WERI-Rb-1 (cell line): ENCODE measurements around the gene SPSB4.

Experiments
- DNase-seq: peaks from one replicate; pipeline ENCODE4 v3.0.0-alpha.2; 2020
- H3K27ac ChIP-seq: fragments of 250-450 bp; sonication (Bioruptor Pico); 2 replicates; pipeline ENCODE4 v1.5.1; 2020; ENCODE audit warnings: mild to moderate bottlenecking, moderate library complexity
- H3K27me3 ChIP-seq: fragments of 250-450 bp; sonication (Bioruptor Pico); 2 replicates; pipeline ENCODE4 v1.5.1; 2021; ENCODE audit warnings: mild to moderate bottlenecking, low read depth, moderate library complexity; ENCODE audit not compliant: insufficient read depth, severe bottlenecking
- H3K36me3 ChIP-seq: fragments of 250-450 bp; sonication (Bioruptor Pico); 2 replicates; pipeline ENCODE4 v1.5.1; 2020; ENCODE audit warnings: mild to moderate bottlenecking, moderate library complexity
- H3K4me3 ChIP-seq: 2 replicates; pipeline ENCODE4 v1.5.1; 2011; ENCODE audit warnings: low read depth, mild to moderate bottlenecking, control low read depth, low read length
- H3K9me3 ChIP-seq: fragments of 250-450 bp; sonication (Bioruptor Pico); 2 replicates; pipeline ENCODE4 v1.5.1; 2021; ENCODE audit warnings: mild to moderate bottlenecking, moderate library complexity; ENCODE audit not compliant: severe bottlenecking
- TF ChIP-seq, protein P1 (sequence below): IDR thresholded peaks from 2 replicates; pipeline ENCODE4 v1.5.1; 2011; ENCODE audit warnings: low read depth, mild to moderate bottlenecking, control low read depth, inconsistent platforms, low read length

SPSB4 gene

DNA sequence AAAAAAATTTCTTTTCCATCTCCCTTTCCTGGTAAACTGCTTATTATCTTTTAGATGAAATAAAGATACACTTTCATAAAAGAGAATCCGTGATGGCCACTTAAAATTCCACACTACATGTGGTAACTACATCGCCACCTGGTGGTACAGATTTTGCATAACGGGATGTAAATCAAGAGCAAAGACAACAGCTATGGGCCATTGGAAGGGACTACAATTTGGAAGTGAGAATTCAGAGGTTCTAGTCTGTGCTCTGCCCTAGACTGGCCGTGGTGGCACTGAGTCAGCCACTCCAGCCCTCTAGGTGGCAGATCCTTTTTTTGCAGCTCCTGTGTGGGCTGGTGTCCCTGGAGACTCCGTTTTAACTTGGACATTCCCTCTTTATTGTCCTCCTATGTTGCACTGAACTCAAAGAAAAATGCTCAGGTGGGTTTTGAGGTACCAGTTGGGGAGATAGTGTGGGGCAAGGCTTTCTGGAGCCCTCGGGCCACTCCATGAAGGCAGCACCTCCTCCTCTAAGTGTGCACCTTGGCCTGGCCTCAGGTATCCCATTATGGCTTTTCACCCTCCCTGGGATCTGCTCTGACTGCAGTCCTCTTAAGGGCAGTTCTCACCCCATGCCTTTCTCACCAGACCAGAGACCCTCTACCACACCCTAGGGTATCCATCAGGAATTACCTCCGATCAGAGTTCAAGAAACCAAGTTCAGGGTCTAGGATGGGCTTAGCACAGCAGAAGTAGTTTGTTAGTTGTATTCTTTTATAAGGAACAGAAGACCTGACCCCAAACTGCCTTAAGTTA, 54.9 kb downstream of the SPSB4 start:
- TF ChIP-seq, protein P1, sequence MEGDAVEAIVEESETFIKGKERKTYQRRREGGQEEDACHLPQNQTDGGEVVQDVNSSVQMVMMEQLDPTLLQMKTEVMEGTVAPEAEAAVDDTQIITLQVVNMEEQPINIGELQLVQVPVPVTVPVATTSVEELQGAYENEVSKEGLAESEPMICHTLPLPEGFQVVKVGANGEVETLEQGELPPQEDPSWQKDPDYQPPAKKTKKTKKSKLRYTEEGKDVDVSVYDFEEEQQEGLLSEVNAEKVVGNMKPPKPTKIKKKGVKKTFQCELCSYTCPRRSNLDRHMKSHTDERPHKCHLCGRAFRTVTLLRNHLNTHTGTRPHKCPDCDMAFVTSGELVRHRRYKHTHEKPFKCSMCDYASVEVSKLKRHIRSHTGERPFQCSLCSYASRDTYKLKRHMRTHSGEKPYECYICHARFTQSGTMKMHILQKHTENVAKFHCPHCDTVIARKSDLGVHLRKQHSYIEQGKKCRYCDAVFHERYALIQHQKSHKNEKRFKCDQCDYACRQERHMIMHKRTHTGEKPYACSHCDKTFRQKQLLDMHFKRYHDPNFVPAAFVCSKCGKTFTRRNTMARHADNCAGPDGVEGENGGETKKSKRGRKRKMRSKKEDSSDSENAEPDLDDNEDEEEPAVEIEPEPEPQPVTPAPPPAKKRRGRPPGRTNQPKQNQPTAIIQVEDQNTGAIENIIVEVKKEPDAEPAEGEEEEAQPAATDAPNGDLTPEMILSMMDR = peak; percentile 41

DNA sequence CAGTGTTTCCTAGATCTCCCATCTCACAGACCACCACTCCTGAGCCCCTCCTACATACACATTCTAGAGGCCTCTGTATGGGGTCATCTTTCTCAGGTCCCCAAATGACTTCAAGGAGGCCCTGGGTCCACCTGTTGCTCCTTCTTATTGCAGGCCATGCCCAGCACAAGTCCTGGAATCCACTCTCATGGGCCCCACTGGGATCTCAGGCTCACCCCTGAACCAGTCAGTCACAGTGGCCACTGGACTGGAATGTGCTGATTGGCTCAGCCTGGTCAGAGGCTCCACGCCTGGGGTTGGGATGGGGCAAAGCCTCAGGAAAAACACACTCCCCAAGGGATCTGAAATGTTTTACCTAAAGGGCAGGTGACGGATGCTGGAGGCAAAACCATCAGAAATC, 55.7 kb downstream of the SPSB4 start:
- DNase-seq = no peak
- Histone ChIP-seq H3K36me3 (peaks cover 14% of the 10 kb centered on the region), H3K27me3 (no peaks in the 10 kb centered on the region), H3K4me3 (no peak overlapping the region), H3K9me3 (no peaks in the 10 kb centered on the region), H3K27ac (no peak overlapping the region)
- TF ChIP-seq, protein P1 = no peak

More for the DNA sequence above, 54.9 kb downstream of the SPSB4 start:
- Histone ChIP-seq H3K27ac (no peak overlapping the region; the same call in 1 of the 2 replicates), H3K36me3 (peaks cover 14% of the 10 kb centered on the region), H3K9me3 (no peaks in the 10 kb centered on the region), H3K4me3 (no peak overlapping the region), H3K27me3 (no peaks in the 10 kb centered on the region)
- DNase-seq = peak; percentile 77

DNA sequence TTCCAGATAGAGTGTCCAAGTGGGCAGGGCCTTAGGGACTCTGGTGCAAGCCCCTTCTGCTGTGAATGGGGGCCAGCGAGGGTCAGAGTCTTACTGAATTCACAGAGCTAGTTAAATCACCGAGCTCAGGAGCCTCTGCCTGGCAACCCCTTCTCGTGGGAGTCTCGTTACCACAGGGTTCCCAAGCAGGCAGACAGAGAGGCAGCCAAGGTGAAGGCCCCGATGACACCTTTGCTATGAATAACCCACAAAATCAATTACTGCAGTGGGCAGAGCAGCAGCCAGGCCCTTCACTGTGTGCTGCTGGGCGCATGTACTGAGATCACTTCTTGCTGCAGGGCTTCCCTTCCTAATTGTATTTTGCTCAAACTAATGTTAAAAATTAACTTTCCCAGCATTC, 56.9 kb downstream of the SPSB4 start:
- no peak for DNase-seq
- no peak overlapping the region for H3K4me3 ChIP-seq
- no peaks in the 10 kb centered on the region for H3K9me3 ChIP-seq
- H3K36me3 ChIP-seq = peaks cover 14% of the 10 kb centered on the region
- TF ChIP-seq, protein P1 = no peak
- H3K27ac ChIP-seq = no peak overlapping the region
- no peaks in the 10 kb centered on the region for H3K27me3 ChIP-seq

DNA sequence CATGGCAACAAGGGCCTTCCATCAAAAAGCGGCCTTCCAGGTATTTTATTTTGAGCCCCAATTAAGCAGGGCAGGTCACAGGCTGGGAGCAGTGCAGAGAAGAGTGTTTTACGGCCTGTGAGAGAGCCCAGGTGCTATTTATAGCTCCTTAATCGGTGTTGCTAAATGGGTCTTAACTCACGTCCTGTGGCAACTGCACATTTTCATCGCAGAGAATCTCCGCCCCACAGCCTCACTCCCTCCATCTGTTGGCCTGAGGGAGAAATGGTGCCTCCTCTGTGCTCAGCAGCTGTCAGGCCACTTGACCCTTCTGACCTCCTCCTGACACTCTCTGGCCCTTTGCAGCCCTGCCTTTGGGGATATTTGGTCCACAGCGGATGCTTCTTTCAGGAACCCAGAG, 58.6 kb downstream of the SPSB4 start:
- no peak overlapping the region for H3K4me3 ChIP-seq
- no peaks in the 10 kb centered on the region for H3K9me3 ChIP-seq
- TF ChIP-seq, protein P1 = peak; percentile 58
- peak; percentile 76 for DNase-seq
- peaks cover 18% of the 10 kb centered on the region for H3K36me3 ChIP-seq
- peak overlapping the region; percentile 20 for H3K27ac ChIP-seq
- H3K27me3 ChIP-seq = no peaks in the 10 kb centered on the region

DNA sequence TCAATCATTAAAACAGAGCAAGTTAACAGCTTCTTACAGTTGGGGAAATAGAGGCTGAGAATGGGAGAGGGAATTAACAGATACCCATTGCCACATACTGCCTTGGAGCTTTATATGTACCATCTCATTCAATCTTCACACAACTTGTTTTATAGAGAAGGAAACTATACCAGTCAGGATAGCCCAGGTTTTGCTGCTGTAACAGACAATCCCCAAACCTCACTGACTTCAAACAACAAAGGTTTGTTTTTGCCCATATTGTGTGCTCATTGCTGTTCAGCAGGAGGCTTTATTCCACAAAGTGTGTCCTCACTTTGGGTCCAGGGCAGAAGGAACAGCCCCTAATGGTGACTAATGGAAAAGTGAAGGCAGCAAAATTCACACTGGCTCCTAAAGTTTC, 59.2 kb downstream of the SPSB4 start:
- DNase-seq = no peak
- Histone ChIP-seq H3K4me3 (no peak overlapping the region), H3K27ac (no peak overlapping the region; the same call in 1 of the 2 replicates), H3K36me3 (peaks cover 18% of the 10 kb centered on the region), H3K9me3 (no peaks in the 10 kb centered on the region), H3K27me3 (no peaks in the 10 kb centered on the region)
- TF ChIP-seq, protein P1 = no peak
